HepG2 (cell line): ENCODE data around the gene PADI6.

ENCODE experiments used
- FOXJ3 ChIP-seq: sonication (generic); formaldehyde crosslinking; IDR thresholded peaks from 2 replicates; pipeline ENCODE4 v1.4.0; 2020; ENCODE audit warnings: missing genetic modification reagents, mild to moderate bottlenecking, borderline replicate concordance
- KLF16 ChIP-seq, 2 experiments: sonication (generic) in 1 of 2; formaldehyde crosslinking in 1 of 2; IDR thresholded peaks; 2 replicates each; pipeline versions ENCODE4 v1.6.1 to v1.8.0; 2016 to 2023; ENCODE audit warnings: missing genetic modification reagents in 2 of 2, missing compliant biosample characterization in 1 of 2
- NR2F1 ChIP-seq, 2 experiments: fragments of 450-650 bp in 1 of 2; formaldehyde crosslinking in 1 of 2; IDR thresholded peaks; 2 replicates each; pipeline versions ENCODE4 v1.5.0 to v1.6.1; 2016 to 2020; ENCODE audit warnings: mild to moderate bottlenecking in 1 of 2, missing compliant biosample characterization in 1 of 2, missing genetic modification reagents in 1 of 2, moderate library complexity in 1 of 2

- TF ChIP-seq KLF16 (CRISPR knock-in tag; IDR thresholded peaks at IDR 0.05) (no peak), FOXJ3 (CRISPR knock-in tag) (no peak), NR2F1 (CRISPR knock-in tag; IDR thresholded peaks at IDR 0.05) (no peak)
Measured at GRCh38 chr1:17363771-17364170, 8.2 kb upstream of the PADI6 start.
